ENCODE measurements around the gene SEC14L5.
"Not testable (repeated sequence)": the region's sequence is repeated elsewhere in the genome, so short reads cannot be mapped to it uniquely, and the experiment has no call there.

SEC14L5 gene

GRCh38 chr16:4923853-4924252 is 34.3 kb upstream of the SEC14L5 start:
- DNase-seq (no peak), ATAC-seq (no peak)
- H3K36me3 Mint-ChIP-seq (ENCODE audit: low read depth), result peaks cover 3% of the 10 kb centered on the region
- H3K9me3 Mint-ChIP-seq, result peaks cover 17% of the 10 kb centered on the region
- H3K27ac Mint-ChIP-seq, result no peak overlapping the region
- H3K4me3 Mint-ChIP-seq, result no peak overlapping the region
- H3K4me1 Mint-ChIP-seq, result no peaks in the 10 kb centered on the region
- H3K27me3 Mint-ChIP-seq, result peaks cover 5% of the 10 kb centered on the region

- DNase-seq, result no peak
- Mint-ChIP-seq H3K27ac (no peak overlapping the region), H3K4me3 (no peak overlapping the region), H3K4me1 (no peaks in the 10 kb centered on the region), H3K9me3 (peaks cover 17% of the 10 kb centered on the region), H3K27me3 (peaks cover 5% of the 10 kb centered on the region), H3K36me3 (ENCODE audit: low read depth) (peaks cover 3% of the 10 kb centered on the region)
- ATAC-seq, result no peak
Observed at GRCh38 chr16:4924593-4925292, 33.4 kb upstream of the SEC14L5 start.

- H3K27ac Mint-ChIP-seq, result no peak overlapping the region
- ATAC-seq, result no peak
Observed at GRCh38 chr16:4925293-4925607, 32.9 kb upstream of the SEC14L5 start.

GRCh38 chr16:4925791-4926190 is 32.3 kb upstream of the SEC14L5 start:
- H3K36me3 Mint-ChIP-seq (ENCODE audit: low read depth), result peaks cover 3% of the 10 kb centered on the region
- no peaks in the 10 kb centered on the region for H3K4me1 Mint-ChIP-seq
- DNase-seq (no peak), ATAC-seq (no peak)
- H3K9me3 Mint-ChIP-seq, result peaks cover 17% of the 10 kb centered on the region
- H3K4me3 Mint-ChIP-seq, result no peak overlapping the region
- H3K27ac Mint-ChIP-seq, result no peak overlapping the region
- H3K27me3 Mint-ChIP-seq, result peaks cover 5% of the 10 kb centered on the region

More at GRCh38 chr16:4925293-4925607, 32.9 kb upstream of the SEC14L5 start:
- H3K27me3 Mint-ChIP-seq, result peaks cover 5% of the 10 kb centered on the region
- H3K36me3 Mint-ChIP-seq (ENCODE audit: low read depth), result peaks cover 3% of the 10 kb centered on the region
- no peaks in the 10 kb centered on the region for H3K4me1 Mint-ChIP-seq
- no peak for DNase-seq
- H3K4me3 Mint-ChIP-seq, result no peak overlapping the region
- peaks cover 17% of the 10 kb centered on the region for H3K9me3 Mint-ChIP-seq

DNA sequence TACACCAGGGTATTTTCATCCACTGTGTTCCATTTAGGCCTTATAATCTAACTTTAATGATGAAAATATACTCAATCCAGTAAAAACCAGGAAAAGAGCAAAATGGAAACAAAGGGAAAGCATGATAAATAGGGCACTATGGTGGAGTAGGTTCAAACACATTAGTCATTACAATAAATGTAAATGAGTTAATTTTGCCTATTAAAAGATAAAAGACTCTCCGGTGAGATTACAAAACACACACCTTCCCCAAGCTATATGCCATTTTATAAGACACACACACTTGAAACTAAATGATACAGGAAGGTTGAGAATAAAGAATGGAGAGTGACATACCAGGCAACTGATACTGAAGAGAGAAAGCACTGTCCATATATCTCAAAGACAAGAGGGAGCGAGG is 31.2 kb upstream of the SEC14L5 start:
- Mint-ChIP-seq H3K9me3 (peaks cover 17% of the 10 kb centered on the region), H3K27ac (no peak overlapping the region), H3K27me3 (peaks cover 5% of the 10 kb centered on the region), H3K4me1 (no peaks in the 10 kb centered on the region), H3K36me3 (ENCODE audit: low read depth) (peaks cover 3% of the 10 kb centered on the region), H3K4me3 (no peak overlapping the region)
- ATAC-seq (no peak), DNase-seq (no peak)

GRCh38 chr16:4927661-4928060 is 30.5 kb upstream of the SEC14L5 start:
- Mint-ChIP-seq H3K27ac (no peak overlapping the region), H3K4me1 (no peaks in the 10 kb centered on the region), H3K4me3 (no peak overlapping the region), H3K36me3 (ENCODE audit: low read depth) (peaks cover 3% of the 10 kb centered on the region), H3K27me3 (peaks cover 7% of the 10 kb centered on the region), H3K9me3 (peaks cover 17% of the 10 kb centered on the region)
- ATAC-seq, result no peak
- DNase-seq, result no peak

DNA sequence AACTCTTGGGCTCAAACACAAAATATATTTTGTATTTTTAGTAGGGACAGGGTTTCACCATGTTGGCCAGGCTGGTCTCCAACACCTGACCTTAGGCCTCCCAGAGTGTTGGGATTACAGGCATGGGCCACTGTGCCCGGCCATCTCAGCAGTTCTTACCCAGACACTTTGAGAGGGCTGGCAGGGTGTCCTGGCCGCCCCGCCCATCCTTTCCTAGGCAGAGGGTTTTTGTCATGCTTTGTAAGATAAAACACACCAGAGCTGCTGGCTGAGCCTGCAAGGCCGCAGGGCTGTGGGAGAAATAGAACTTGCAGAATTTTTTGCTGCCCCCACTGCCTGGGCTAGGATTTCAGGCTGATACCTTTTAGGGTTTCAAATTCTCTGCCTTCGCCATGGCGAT is 29.9 kb upstream of the SEC14L5 start:
- no peaks in the 10 kb centered on the region for H3K4me1 Mint-ChIP-seq
- no peak overlapping the region for H3K4me3 Mint-ChIP-seq
- peaks cover 6% of the 10 kb centered on the region for H3K27me3 Mint-ChIP-seq
- H3K36me3 Mint-ChIP-seq (ENCODE audit: low read depth), result peaks cover 3% of the 10 kb centered on the region
- peaks cover 17% of the 10 kb centered on the region for H3K9me3 Mint-ChIP-seq
- ATAC-seq (no peak), DNase-seq (no peak)
- H3K27ac Mint-ChIP-seq, result no peak overlapping the region

DNA sequence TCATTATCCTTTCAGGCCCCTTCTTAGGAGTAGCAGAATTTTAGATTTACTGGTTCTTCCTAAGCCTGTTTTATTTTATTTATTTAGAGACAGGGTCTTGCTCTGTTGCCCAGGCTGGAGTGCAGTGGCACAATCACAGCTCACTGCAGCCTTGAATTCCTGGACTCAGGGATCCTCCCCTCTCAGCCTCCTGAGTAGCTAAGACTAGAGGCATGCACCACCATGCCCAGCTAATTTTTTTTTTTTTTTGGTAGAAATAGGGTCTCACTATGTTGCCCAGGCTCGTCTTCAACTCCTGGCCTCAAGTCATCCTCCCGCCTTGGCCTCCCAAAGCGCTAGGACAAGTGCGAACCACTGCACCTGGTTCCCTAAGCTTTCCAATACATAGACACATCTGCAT is 28.5 kb upstream of the SEC14L5 start:
- DNase-seq; H3K4me3 Mint-ChIP-seq; H3K27ac Mint-ChIP-seq; ATAC-seq; H3K4me1 Mint-ChIP-seq; H3K36me3 Mint-ChIP-seq (ENCODE audit: low read depth): not testable (repeated sequence)
- H3K9me3 Mint-ChIP-seq, result peaks cover 17% of the 10 kb centered on the region
- H3K27me3 Mint-ChIP-seq, result peaks cover 14% of the 10 kb centered on the region

DNA sequence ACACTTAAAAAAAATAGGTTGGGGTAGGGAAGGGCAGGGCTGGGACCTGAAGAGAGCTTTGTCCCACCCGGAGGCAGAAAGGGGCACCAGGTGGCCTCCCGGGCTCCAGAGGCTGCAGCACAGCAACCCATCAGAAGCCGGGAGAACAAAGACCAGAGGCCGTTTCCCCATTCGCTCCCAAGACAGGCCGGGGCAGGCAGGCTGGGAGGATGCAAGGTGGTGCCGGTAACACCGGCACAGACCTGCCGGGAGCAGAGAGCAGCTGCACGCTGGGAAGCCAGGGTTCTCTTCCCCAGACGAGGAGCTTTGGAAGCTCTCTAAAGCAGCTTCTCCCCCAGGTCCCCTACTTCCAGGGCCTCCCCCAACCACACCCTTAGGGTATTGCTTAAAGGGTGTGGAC is 26.7 kb upstream of the SEC14L5 start:
- H3K4me3 Mint-ChIP-seq, result no peak overlapping the region
- peaks cover 3% of the 10 kb centered on the region for H3K36me3 Mint-ChIP-seq (ENCODE audit: low read depth)
- peaks cover 9% of the 10 kb centered on the region for H3K9me3 Mint-ChIP-seq
- no peak for DNase-seq
- H3K4me1 Mint-ChIP-seq, result peaks cover under 1% of the 10 kb centered on the region
- no peak overlapping the region for H3K27ac Mint-ChIP-seq
- peaks cover 25% of the 10 kb centered on the region for H3K27me3 Mint-ChIP-seq
- ATAC-seq, result no peak

- Mint-ChIP-seq H3K27ac (no peak overlapping the region), H3K4me1 (peaks cover 4% of the 10 kb centered on the region), H3K9me3 (no peaks in the 10 kb centered on the region), H3K27me3 (peaks cover 41% of the 10 kb centered on the region), H3K36me3 (ENCODE audit: low read depth) (no peaks in the 10 kb centered on the region), H3K4me3 (no peak overlapping the region)
- DNase-seq (no peak), ATAC-seq (no peak)
Observed at GRCh38 chr16:4933433-4933832, 24.7 kb upstream of the SEC14L5 start.

DNA sequence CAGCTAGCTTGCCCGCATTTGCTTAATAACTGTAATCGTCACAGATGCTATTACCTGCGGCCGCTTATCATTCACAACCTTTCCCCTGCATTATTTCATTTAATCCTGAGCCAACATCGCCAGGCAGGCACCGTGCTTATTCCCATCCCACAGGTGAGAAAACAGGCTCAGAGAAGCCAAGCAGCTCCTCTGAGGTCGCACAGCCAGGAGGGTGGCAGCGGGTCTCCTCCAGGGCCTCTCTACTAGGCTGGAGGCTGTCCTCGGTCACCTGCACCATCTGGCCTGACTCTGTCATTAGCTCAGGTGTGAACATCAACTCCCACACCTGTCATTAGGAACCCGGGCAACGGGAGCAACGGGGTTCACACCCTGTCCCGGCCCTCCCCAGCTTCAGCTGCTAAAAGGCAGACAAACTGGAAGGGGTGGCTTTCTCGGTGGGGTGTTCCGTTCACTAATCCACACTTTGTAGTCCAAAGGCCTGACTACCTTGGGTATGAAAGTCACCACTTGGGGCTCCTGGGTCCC is 24.2 kb upstream of the SEC14L5 start:
- no peak overlapping the region for H3K4me3 Mint-ChIP-seq
- no peaks in the 10 kb centered on the region for H3K36me3 Mint-ChIP-seq (ENCODE audit: low read depth)
- peaks cover 46% of the 10 kb centered on the region for H3K27me3 Mint-ChIP-seq
- no peaks in the 10 kb centered on the region for H3K9me3 Mint-ChIP-seq
- H3K27ac Mint-ChIP-seq, result no peak overlapping the region
- no peak for DNase-seq
- no peak for ATAC-seq
- H3K4me1 Mint-ChIP-seq, result peaks cover 4% of the 10 kb centered on the region

- DNase-seq (no peak), ATAC-seq (no peak)
- Mint-ChIP-seq H3K4me3 (no peak overlapping the region), H3K4me1 (peaks cover 4% of the 10 kb centered on the region), H3K9me3 (no peaks in the 10 kb centered on the region), H3K36me3 (ENCODE audit: low read depth) (no peaks in the 10 kb centered on the region), H3K27ac (no peak overlapping the region), H3K27me3 (peaks cover 47% of the 10 kb centered on the region)
Observed at GRCh38 chr16:4934591-4934990, 23.5 kb upstream of the SEC14L5 start.

DNA sequence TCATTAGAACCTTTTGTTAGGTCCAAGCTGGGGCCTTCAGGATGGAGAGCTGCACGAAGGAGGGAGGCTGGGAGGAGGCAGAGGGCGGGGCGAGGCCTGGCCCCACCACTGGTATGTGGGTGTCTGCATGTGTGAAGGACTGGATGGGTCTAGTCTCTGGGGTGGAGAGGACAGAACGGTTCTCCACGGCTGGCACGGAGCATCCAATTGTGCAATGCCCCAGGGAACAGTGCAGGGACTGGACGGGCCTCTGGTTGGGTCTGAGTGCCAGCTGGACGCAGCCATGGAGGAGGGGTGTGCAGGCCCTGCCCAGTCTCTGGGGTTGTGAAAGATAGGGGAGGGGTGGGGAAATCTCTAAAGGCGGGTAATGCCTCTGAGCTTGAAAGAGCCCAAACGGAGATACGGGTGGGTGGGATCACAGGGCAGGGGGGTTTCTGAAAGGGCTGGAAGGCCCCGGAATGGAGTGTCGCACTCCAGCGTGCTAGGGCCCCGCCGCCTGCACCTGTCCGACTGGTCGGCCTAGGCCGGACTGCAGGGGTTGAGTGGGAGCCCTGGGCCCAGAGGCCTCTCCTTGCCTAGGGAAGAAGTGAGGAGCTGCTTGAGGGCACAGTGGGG is 22.8 kb upstream of the SEC14L5 start:
- no peak for ATAC-seq
- Mint-ChIP-seq H3K9me3 (no peaks in the 10 kb centered on the region), H3K4me1 (peaks cover 4% of the 10 kb centered on the region), H3K36me3 (ENCODE audit: low read depth) (no peaks in the 10 kb centered on the region), H3K27ac (no peak overlapping the region), H3K27me3 (peaks cover 47% of the 10 kb centered on the region), H3K4me3 (no peak overlapping the region)
- no peak for DNase-seq

- Mint-ChIP-seq H3K36me3 (ENCODE audit: low read depth) (no peaks in the 10 kb centered on the region), H3K27ac (no peak overlapping the region), H3K4me1 (peaks cover 4% of the 10 kb centered on the region), H3K27me3 (peaks cover 50% of the 10 kb centered on the region), H3K4me3 (peak overlapping the region; percentile 17), H3K9me3 (no peaks in the 10 kb centered on the region)
- peak; percentile 10 for ATAC-seq
- DNase-seq, result no peak
Observed at GRCh38 chr16:4936181-4936990, 21.7 kb upstream of the SEC14L5 start.

All from activated naive CD8-positive, alpha-beta T cell treated with anti-CD3 and anti-CD28 coated beads, Interleukin-2, amount 50 U/mL, for 24 hours (primary cell).